HG02759 (cell line): Measurements from ENCODE around the gene PYGL.
"Not testable (repeated sequence)": the region's sequence is repeated elsewhere in the genome, so short reads cannot be mapped to it uniquely, and the experiment has no call there.

Source experiments
- ATAC-seq: cut with Tn5 transposase; IDR thresholded peaks from one replicate; pipeline ENCODE4 v1.9.1; 2021; ENCODE audit warnings: mild to moderate bottlenecking, moderate library complexity; ENCODE audit not compliant: unreplicated experiment

The PYGL gene

DNA sequence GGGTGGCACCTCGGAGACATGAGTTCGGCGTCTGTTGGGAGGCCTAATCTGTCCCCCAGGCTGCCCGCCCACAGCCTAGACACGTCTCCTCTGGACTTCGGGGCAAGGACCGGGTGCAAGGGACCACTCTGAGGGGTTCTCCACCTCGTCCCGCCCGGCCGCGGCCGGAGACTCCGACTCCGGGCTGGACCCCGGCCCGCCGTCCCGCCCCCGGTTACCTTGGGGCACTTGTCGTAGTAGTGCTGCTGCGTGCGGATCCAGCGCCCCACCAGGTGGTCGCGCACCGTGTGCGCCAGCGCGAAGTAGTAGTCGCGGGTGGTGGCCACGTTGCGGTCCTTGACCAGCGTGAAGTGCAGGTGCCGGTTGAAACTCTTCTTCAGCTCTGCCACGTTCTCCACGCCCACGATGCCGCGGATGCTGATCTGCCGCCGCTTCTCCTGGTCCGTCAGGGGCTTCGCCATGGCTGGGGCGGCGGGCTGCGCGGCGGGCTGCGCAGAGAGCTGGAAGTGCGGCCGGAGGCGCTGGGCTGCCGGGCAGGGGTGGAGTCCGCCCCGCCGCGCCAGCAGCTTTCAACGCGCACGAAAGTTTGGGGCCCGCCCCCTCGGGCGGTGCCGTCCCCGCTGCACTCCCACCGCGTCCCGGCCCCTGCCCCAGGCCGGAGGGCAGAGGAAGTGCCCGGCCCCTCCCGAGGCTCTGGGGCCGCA, at the start of gene PYGL:
Gene PYGL, minus strand, starts transcription at position 541 of the 704 bp plus-strand sequence. Its CDS starts 80 bp downstream, at position 461.
- ATAC-seq, result peak; percentile 83

GRCh38 chr14:50985859-50986331, 41.6 kb upstream of the PYGL start:
- ATAC-seq, result no peak

DNA sequence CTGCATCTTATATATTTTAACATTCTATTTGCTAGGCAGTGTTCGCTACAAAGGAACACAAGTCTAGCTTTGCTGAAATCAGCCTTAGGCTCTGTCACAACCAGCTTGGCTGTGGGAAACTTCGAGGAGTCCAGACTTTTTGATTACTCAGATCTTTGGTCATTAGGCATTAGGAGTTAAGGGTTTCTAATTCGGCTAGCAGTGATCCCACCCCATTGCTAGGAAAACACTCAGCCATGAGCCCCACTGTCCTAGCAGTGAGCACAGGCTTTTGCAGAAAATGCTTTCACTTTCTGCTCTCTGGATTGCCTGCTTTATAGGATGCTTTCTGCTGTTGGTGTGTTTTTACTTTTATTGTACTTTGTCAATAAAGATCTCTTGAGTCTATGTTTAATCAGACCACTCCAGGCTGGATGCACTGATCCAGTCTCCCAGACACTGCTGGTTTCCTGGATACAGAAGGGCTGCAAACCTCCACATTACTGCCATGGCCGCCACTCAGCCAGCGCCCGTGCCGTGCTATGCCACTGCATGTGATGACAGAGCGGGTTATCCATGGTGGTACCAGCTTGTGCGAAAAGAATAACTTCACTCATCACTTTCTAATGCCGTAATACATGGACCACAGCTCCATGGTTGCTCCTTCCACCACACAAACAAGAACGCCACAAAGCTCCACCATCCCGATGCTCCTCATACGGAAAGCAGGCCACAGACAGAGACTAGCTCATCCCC, 41.0 kb upstream of the PYGL start:
- ATAC-seq, result no peak

GRCh38 chr14:50984036-50984710, 39.9 kb upstream of the PYGL start:
- ATAC-seq, result no peak

GRCh38 chr14:50979941-50980850, 35.9 kb upstream of the PYGL start:
- no peak for ATAC-seq

GRCh38 chr14:50978888-50979287, 34.6 kb upstream of the PYGL start:
- ATAC-seq, result peak; percentile 81

DNA sequence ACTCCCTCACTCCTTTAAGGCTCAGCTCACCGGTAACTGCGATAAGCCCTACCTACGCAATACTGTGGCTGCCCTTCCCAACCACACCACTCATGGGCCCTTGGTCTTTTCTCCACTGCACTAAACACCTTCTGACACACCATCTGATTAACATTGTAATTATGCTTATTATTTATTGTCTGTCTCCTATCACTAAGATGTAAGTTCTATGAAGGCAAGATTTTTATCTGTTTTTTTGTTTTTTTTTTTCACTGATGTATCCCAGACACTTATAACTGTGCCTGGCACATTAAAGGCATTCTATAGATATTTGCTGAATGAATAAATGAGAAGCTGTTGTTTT, 34.2 kb upstream of the PYGL start:
- peak; percentile 14 for ATAC-seq

GRCh38 chr14:50977863-50978528, 33.7 kb upstream of the PYGL start:
- peak; percentile 69 for ATAC-seq

- ATAC-seq, result no peak
These were observed 29.8 kb upstream of the PYGL start for GRCh38 chr14:50974118-50974517.

GRCh38 chr14:50972734-50973133, 28.5 kb upstream of the PYGL start:
- ATAC-seq, result no peak

- no peak for ATAC-seq
These were observed 26.9 kb upstream of the PYGL start for GRCh38 chr14:50970886-50971781.

DNA sequence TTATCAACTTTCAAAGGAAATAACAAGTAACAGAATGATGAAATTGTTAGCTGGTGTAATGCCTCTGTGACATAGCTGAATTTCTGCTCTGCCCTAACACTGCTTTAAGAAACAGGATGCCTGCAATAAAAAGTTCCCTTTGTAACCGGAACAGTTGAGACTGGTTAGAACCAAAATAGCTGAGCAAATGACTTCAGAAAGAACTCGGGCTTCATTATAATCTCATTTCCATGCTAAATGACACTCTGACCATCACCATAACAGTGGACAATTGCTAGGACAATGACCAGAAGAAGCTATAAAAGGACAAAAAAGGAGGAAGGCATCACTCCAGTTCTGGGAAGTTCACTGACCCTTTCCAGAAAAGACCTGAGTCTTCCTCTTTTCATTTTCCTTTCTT, 23.5 kb upstream of the PYGL start:
- ATAC-seq, result no peak

GRCh38 chr14:50967103-50967502, 22.8 kb upstream of the PYGL start:
- ATAC-seq, result no peak

GRCh38 chr14:50964683-50965390, 20.6 kb upstream of the PYGL start:
- no peak for ATAC-seq

- ATAC-seq, result no peak
These were observed 19.6 kb upstream of the PYGL start for GRCh38 chr14:50963919-50964318.

- ATAC-seq, result no peak
These were observed 17.4 kb upstream of the PYGL start for GRCh38 chr14:50961605-50962221.

- no peak for ATAC-seq
These were observed 13.0 kb upstream of the PYGL start for GRCh38 chr14:50957296-50957695.

DNA sequence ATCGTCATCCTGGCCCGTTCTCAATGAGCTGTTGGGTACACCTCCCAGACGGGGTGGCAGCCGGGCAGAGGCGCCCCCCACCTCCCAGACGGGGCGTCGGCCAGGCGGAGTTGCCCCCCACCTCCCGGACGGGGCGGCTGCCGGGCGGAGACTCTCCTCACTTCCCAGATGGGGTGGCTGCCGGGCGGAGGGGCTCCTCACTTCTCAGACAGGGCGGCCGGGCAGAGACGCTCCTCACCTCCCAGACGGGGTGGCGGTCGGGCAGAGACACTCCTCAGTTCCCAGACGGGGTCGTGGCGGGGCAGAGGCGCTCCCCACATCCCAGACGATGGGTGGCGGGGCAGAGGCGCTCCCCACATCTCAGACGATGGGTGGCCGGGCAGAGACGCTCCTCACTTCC, 12.1 kb upstream of the PYGL start:
- not testable (repeated sequence) for ATAC-seq
